Gastrocnemius medialis (tissue), 4 donors: ENCODE measurements around the gene SEC23A. TPM values are rescaled to one million over a fixed set of nuclear protein-coding genes. Genes with fewer than 3 reads are reported as not detected.

Source experiments
- ATAC-seq, 2 donors: fragments of 150-250 bp; one replicate each; pipeline ENCODE4 v1.9.1; 2016
- DNase-seq, 2 donors: peaks; one replicate each; pipeline ENCODE4 v3.0.0-alpha.2; 2019
- H3K27ac ChIP-seq, 4 donors: fragments of 200-600 bp; sonication (generic); 1 replicate in 1 of 4; 2 replicates in 3 of 4; pipeline ENCODE4 v1.5.1; 2016 to 2018; ENCODE audit warnings: mild to moderate bottlenecking in 2 of 4, moderate library complexity in 1 of 4
- H3K27me3 ChIP-seq, 3 donors: fragments of 200-600 bp; sonication (generic) in 2 of 3; 1 replicate in 1 of 3; 2 replicates in 2 of 3; pipeline versions ENCODE4 v1.5.1 to v1.6.0; 2016 to 2019; ENCODE audit warnings: mild to moderate bottlenecking in 1 of 3, moderate library complexity in 1 of 3
- H3K36me3 ChIP-seq, 2 donors: fragments of 200-600 bp; sonication (generic) in 1 of 2; one replicate each; pipeline ENCODE4 v1.5.1; 2017 to 2018
- H3K4me1 ChIP-seq, 2 donors: fragments of 200-600 bp; sonication (generic) in 1 of 2; one replicate each; pipeline ENCODE4 v1.5.1; 2016 to 2017; ENCODE audit warnings: mild to moderate bottlenecking in 2 of 2
- H3K4me3 ChIP-seq, 4 donors: fragments of 200-600 bp; sonication (generic) in 3 of 4; 1 replicate in 1 of 4; 2 replicates in 3 of 4; pipeline ENCODE4 v1.5.1; 2016 to 2019; ENCODE audit warnings: mild to moderate bottlenecking in 2 of 4
- H3K9me3 ChIP-seq, 3 donors: fragments of 200-600 bp; sonication (generic) in 2 of 3; 1 replicate in 1 of 3; 2 replicates in 2 of 3; pipeline ENCODE4 v1.5.1; 2016 to 2019
- POLR2A ChIP-seq, 2 donors: fragments of 450-650 bp; IDR thresholded peaks; one replicate each; pipeline ENCODE4 v1.6.1; 2017; ENCODE audit warnings: antibody characterized with exemption in 2 of 2, mild to moderate bottlenecking in 2 of 2, moderate library complexity in 2 of 2
- in situ Hi-C, 4 donors: fragments of 200-750 bp; cut with MboI; loops; one replicate each; pipeline versions ENCODE4 v1.15.0 to v1.8.0; 2017; ENCODE audit warnings: low sequenced_read_pairs in 4 of 4
- intact Hi-C: fragments of 100-400 bp; cut with DNase I; formaldehyde crosslinking; loops from one replicate; pipeline ENCODE4 v1.15.1; 2023; ENCODE audit warnings: low total_unique reads
- total RNA-seq, 4 donors: library from RNA; depleted of rRNA; stranded (reverse); fragments of >200 nt; gene quantifications; one replicate each; pipeline versions ENCODE4 v1.1.0 to v1.2.3, GENCODE V29; 2016
- TF ChIP-seq, protein P1 (sequence below), 5 experiments: fragments of 450-650 bp in 3 of 5; fragments of 200-600 bp in 2 of 5; sonication (generic) in 2 of 5; IDR thresholded peaks in 4 of 5; conservative IDR thresholded peaks in 1 of 5; 1 replicate in 4 of 5; 2 replicates in 1 of 5; pipeline ENCODE4 v1.5.1; 2016 to 2019; ENCODE audit warnings: antibody characterized with exemption in 5 of 5, mild to moderate bottlenecking in 3 of 5, moderate library complexity in 3 of 5

Gene SEC23A
- total RNA-seq, 4 donors from 2014 or later, result 79.9 to 183 (median 93.9) TPM

DNA sequence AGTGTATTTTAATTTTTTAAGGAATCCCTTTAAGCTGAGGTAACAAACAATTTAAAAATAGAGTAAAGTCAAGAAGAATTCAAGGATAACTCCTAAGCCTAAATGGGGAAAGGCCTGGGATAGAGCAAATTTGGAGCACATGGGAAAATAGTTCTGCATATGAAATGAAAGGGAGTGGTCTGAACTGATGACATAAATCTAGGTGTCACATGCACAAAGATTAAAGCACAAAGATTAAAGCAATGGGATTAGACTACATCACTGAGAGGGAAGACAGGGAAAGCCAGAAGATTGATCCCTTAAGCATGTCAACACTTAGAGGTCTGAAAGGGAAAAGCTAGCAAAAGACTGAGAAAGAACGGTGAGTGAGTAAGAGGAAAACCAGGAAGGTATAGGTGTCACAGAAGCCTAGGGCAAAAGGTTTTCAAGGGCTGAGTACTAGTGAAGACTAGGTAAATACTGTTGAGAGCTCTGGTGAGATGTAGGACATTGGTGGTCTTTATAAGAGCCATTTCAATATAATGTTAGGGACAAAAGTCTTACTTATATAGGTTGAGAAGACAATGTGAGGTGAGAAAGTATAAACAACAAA lies 59.6 kb downstream of the SEC23A start:
- Histone ChIP-seq H3K27me3 (no peaks in the 10 kb centered on the region), H3K27ac (no peak overlapping the region), H3K4me1 (no peaks in the 10 kb centered on the region), H3K9me3 (no peaks in the 10 kb centered on the region), H3K36me3 (peaks cover 2 to 86% of the 10 kb centered on the region in 2 donors), H3K4me3 (no peak overlapping the region)
- in situ Hi-C loops, result no loop called here
- intact Hi-C loops, result no loop called here
- DNase-seq (no peak), ATAC-seq (no peak)
- TF ChIP-seq POLR2A (IDR thresholded peaks at IDR 0.05), result no peak
- TF ChIP-seq, protein P1, sequence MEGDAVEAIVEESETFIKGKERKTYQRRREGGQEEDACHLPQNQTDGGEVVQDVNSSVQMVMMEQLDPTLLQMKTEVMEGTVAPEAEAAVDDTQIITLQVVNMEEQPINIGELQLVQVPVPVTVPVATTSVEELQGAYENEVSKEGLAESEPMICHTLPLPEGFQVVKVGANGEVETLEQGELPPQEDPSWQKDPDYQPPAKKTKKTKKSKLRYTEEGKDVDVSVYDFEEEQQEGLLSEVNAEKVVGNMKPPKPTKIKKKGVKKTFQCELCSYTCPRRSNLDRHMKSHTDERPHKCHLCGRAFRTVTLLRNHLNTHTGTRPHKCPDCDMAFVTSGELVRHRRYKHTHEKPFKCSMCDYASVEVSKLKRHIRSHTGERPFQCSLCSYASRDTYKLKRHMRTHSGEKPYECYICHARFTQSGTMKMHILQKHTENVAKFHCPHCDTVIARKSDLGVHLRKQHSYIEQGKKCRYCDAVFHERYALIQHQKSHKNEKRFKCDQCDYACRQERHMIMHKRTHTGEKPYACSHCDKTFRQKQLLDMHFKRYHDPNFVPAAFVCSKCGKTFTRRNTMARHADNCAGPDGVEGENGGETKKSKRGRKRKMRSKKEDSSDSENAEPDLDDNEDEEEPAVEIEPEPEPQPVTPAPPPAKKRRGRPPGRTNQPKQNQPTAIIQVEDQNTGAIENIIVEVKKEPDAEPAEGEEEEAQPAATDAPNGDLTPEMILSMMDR (IDR thresholded peaks at IDR 0.05 in 4 of 5, conservative IDR thresholded peaks at IDR 0.05 in 1 of 5), result no peak

DNA sequence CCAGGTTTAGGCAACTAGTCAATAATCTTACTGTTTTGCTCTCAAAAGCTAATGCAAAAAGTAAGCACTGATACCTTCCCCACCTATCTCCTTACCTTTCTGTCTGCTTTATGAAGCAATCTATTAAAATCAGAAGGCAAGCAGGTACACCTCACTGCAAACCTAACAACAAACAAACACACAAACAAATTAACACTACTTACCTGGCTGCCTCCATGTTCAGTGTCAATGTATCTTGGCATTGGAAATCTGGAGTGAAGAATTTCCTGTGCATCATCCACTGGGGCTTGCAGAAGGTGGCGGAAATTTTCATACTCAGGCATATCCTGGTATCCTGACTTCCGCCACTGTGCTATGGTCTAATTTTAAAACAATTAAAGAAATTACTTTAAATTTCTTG lies 62.5 kb downstream of the SEC23A start:
- TF ChIP-seq POLR2A (IDR thresholded peaks at IDR 0.05), result no peak
- TF ChIP-seq, protein P1 (IDR thresholded peaks at IDR 0.05 in 4 of 5, conservative IDR thresholded peaks at IDR 0.05 in 1 of 5), result no peak
- ATAC-seq (no peak), DNase-seq (no peak)
- Histone ChIP-seq H3K4me1 (no peaks in the 10 kb centered on the region), H3K9me3 (no peaks in the 10 kb centered on the region), H3K36me3 (peaks cover 2 to 84% of the 10 kb centered on the region in 2 donors), H3K27ac (no peak overlapping the region), H3K4me3 (no peak overlapping the region), H3K27me3 (no peaks in the 10 kb centered on the region)
- in situ Hi-C loops, result no loop called here
- intact Hi-C loops, result no loop called here

DNA sequence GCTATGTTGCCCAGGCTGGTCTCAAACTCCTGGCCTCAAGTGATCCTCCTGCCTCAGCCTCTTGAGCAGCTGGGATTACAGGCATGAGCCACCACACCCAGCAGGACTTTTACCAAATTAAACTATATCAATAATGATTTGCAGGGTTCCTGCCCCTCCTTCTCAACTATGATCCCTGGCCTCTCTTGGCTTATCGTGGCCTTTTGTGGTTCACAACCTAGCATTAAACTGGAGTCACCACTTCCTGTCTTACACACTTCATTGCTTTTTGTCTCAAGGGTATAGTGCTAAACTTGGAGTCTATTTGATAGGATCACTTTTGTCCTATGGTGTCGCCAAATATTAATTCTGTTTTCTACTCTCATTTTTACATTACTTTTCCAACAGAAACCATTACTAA lies 64.5 kb downstream of the SEC23A start:
- Histone ChIP-seq H3K4me1 (no peaks in the 10 kb centered on the region), H3K9me3 (no peaks in the 10 kb centered on the region), H3K36me3 (peaks cover 0 to 70% of the 10 kb centered on the region in 2 donors), H3K27ac (no peak overlapping the region), H3K27me3 (no peaks in the 10 kb centered on the region), H3K4me3 (no peak overlapping the region)
- intact Hi-C loops (no loop called here), in situ Hi-C loops (no loop called here)
- no peak for DNase-seq
- no peak for TF ChIP-seq POLR2A (IDR thresholded peaks at IDR 0.05)
- TF ChIP-seq, protein P1 (IDR thresholded peaks at IDR 0.05 in 4 of 5, conservative IDR thresholded peaks at IDR 0.05 in 1 of 5), result no peak
- no peak for ATAC-seq

DNA sequence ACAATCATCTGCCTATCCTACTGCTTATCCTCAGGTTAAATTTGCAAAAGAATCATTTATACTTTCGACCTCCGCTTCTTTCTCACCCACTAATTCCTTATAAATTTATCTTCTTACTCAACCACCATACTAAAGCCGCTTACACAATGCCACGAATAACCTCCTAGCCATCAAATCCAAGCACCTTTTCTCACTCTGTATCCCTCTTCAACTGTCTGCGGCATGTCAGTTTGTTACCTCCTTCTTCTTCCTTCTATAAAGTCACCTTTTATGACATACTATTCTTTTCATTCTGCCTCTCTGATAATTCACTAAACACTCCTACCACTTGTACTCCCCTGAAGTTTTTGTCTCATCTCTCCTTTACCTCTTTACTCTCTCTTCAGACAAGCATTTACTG lies 66.3 kb downstream of the SEC23A start:
- H3K4me1 ChIP-seq, result no peaks in the 10 kb centered on the region
- no peaks in the 10 kb centered on the region for H3K9me3 ChIP-seq
- ATAC-seq (no peak), DNase-seq (no peak)
- H3K4me3 ChIP-seq, result no peak overlapping the region
- intact Hi-C loops, result no loop called here
- no peaks in the 10 kb centered on the region for H3K27me3 ChIP-seq
- H3K27ac ChIP-seq, result no peak overlapping the region
- TF ChIP-seq, protein P1 (IDR thresholded peaks at IDR 0.05 in 4 of 5, conservative IDR thresholded peaks at IDR 0.05 in 1 of 5), result no peak
- no peak for TF ChIP-seq POLR2A (IDR thresholded peaks at IDR 0.05)
- in situ Hi-C loops, result no loop called here
- peaks cover 0 to 56% of the 10 kb centered on the region in 2 donors for H3K36me3 ChIP-seq

DNA sequence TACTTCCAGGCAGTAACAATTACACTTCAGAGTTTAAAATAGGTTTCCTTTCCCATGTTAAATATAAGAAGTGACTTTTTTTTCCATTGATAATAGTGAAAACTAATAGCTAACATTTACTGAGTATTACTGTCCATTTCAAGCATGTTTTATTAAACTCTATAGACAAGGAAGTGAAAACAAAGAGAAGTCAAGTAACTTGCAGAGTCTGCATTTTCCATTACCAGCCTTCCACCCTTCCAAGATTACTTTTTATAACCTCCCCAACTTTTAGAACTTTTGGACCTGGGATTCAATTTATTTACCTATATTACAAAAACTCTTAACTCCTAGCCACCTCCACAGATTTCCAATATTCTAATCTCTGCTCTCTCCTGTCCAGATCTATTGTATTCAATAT lies 67.7 kb downstream of the SEC23A start:
- H3K4me3 ChIP-seq, result no peak overlapping the region
- intact Hi-C loops, result no loop called here
- no peaks in the 10 kb centered on the region for H3K27me3 ChIP-seq
- ATAC-seq (no peak), DNase-seq (no peak)
- in situ Hi-C loops, result no loop called here
- no peak overlapping the region for H3K27ac ChIP-seq
- no peaks in the 10 kb centered on the region for H3K4me1 ChIP-seq
- TF ChIP-seq, protein P1 (IDR thresholded peaks at IDR 0.05 in 4 of 5, conservative IDR thresholded peaks at IDR 0.05 in 1 of 5), result no peak
- TF ChIP-seq POLR2A (IDR thresholded peaks at IDR 0.05), result no peak
- H3K36me3 ChIP-seq, result peaks cover 0 to 65% of the 10 kb centered on the region in 2 donors
- H3K9me3 ChIP-seq, result no peaks in the 10 kb centered on the region
